Fibroblast of villous mesenchyme (primary cell): ENCODE measurements around the gene MTOR. TPM values are rescaled to one million over a fixed set of nuclear protein-coding genes. Genes with fewer than 3 reads are reported as not detected.

Source experiments
- DNase-seq: peaks from one replicate; pipeline ENCODE4 v3.0.0-alpha.2; 2010; ENCODE audit warnings: low read depth
- H3K4me3 ChIP-seq: 2 replicates; pipeline ENCODE4 v1.5.1; 2011; ENCODE audit warnings: low read depth, mild to moderate bottlenecking, low read length
- CTCF ChIP-seq: IDR thresholded peaks from 2 replicates; pipeline ENCODE4 v1.5.1; 2012; ENCODE audit warnings: low read depth, mild to moderate bottlenecking, low read length; ENCODE audit not compliant: insufficient read depth
- total RNA-seq: library from RNA; depleted of rRNA; stranded (reverse); fragments of >200 nt; gene quantifications from 2 replicates; pipeline ENCODE4 v1.2.3, GENCODE V29; 2012

MTOR gene
- total RNA-seq, 1 donor = 47.5 TPM

GRCh38 chr1:11266268-11267074 is 4.1 kb upstream of the MTOR start:
- H3K4me3 ChIP-seq = no peak overlapping the region
- no peak for DNase-seq
- TF ChIP-seq CTCF = no peak

- TF ChIP-seq CTCF = no peak
- no peak overlapping the region for H3K4me3 ChIP-seq
- no peak for DNase-seq
Observed at GRCh38 chr1:11256299-11256698, 6.1 kb downstream of the MTOR start.

- TF ChIP-seq CTCF = no peak
- DNase-seq = no peak
- no peak overlapping the region for H3K4me3 ChIP-seq
Observed at GRCh38 chr1:11253226-11253625, 9.1 kb downstream of the MTOR start.

- H3K4me3 ChIP-seq = no peak overlapping the region
- no peak for DNase-seq
- no peak for TF ChIP-seq CTCF
Observed at GRCh38 chr1:11252538-11252937, 9.8 kb downstream of the MTOR start.

- no peak for TF ChIP-seq CTCF
- H3K4me3 ChIP-seq = no peak overlapping the region
- no peak for DNase-seq
Observed at GRCh38 chr1:11248169-11248568, 14.2 kb downstream of the MTOR start.

GRCh38 chr1:11245904-11246719 is 16.2 kb downstream of the MTOR start:
- no peak for TF ChIP-seq CTCF
- no peak overlapping the region for H3K4me3 ChIP-seq
- DNase-seq = no peak
